HG02571 (cell line): ENCODE results near the gene ARHGAP22.
"Not testable (repeated sequence)": the region's sequence is repeated elsewhere in the genome, so short reads cannot be mapped to it uniquely, and the experiment has no call there.

Source experiments
- ATAC-seq: cut with Tn5 transposase; IDR thresholded peaks from one replicate; pipeline ENCODE4 v1.9.1; 2021; ENCODE audit warnings: mild to moderate bottlenecking, moderate library complexity; ENCODE audit not compliant: unreplicated experiment

The ARHGAP22 gene

DNA sequence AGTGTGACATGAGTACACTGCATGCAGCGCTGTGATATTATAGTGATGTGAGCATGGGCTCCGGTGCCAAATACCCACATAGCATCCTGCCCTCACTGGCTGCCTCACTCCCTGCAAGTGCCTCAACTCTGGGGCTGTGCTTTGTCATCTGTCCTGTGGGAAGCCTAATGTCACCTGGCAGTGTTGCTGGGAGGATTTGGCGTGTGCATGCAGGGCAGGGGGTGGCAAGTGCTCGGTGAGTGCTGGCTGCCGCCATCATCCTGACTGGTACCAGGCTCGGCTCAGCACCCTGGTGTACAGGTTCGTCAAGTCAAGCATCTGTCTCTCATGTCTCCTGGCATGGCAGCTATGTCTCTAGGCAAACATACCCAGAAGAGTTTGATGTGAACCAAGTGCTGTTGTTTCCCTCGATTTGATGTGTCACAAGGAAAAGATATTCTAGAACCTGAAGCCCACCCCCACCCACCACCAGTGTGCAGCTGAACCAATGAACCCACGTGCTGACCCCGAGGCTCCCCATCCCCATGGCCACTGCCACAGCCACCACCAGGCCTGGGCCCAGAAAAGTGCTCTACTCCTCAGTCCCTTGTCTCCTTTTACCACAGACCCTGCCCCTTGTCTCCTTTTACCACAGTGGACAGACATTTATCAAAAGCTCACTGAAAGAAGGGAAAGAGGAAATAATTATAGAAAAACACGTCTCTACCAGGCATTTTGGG, 162.6 kb downstream of the ARHGAP22 start:
- ATAC-seq = no peak

DNA sequence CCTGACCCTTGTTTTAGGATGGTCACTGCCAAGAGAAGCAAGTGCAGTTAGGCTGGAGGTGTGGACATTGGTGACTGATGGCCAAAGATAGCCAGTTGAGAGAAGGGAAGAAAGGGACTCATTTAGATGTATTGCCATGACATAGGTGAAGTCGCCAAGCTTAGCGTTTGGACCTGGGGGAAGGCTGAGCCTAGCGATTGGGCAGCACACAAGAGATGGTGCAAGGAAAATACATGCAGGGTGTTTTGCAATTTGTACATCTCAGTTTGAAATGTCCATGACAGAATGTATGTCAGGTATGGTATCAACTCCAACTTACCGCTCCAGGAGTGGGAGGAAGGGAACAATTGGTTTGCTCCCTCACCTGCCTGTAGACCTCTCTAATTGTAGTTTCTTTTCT, 164.1 kb downstream of the ARHGAP22 start:
- ATAC-seq = no peak

DNA sequence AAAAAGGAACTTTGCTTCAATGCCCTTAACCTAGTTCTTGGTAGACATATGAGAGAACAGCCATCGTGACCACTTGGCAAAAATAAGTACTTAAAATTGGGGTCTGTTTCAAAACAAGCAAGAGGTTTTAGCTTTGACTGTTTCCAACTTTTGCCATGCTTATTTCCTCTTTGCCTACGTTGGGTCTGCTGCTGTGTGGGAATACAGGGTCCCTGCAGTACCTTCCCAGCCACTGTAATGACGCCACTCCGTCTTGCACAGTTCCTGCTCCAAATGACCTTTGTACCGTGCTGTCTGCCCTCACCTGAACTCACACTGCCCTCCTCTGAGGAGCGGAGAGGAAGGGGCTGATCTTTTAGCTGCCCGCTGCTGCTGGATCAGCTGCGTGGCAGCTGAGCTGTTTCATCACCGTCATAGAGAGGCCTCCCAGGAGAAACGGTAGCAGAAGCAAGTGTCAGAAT, 165.3 kb downstream of the ARHGAP22 start:
- ATAC-seq = no peak

DNA sequence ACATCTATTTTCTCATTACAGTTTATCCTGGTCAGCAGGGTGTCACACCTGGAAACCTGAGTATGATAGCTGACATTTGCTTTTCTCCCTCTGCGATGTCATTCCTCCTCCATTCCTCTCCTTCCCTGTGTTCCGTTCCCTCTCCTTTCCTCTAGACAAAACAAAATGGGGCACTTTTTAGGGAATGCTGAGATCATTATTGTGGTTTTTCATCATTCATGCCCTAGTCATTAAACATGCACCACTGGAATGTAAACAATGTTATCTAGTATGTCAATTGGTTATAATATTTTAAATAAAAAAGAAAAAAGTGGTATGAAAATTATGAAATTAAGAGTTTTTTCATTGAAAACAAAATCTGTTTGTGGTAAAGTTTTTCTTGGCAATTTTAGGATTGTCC, 165.8 kb downstream of the ARHGAP22 start:
- ATAC-seq = no peak

DNA sequence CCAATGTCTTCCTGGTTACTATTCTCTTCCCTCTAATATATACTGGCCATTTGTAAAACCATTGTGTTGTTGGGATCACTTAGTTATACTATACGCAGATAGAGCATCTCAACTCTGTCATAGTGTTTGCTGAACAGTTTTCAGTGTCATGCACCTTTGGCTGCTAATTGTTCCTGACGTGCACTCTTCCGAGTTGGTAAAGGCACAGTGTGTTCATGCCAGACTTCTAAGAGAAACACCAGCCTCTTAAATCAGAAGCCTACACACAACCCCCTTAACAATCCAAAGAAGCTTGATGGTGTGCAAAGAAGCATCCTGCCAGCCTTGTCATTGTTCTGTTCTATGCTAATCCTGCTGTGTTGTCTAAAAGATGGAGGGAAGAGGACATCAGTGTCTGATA, 167.3 kb downstream of the ARHGAP22 start:
- no peak for ATAC-seq

DNA sequence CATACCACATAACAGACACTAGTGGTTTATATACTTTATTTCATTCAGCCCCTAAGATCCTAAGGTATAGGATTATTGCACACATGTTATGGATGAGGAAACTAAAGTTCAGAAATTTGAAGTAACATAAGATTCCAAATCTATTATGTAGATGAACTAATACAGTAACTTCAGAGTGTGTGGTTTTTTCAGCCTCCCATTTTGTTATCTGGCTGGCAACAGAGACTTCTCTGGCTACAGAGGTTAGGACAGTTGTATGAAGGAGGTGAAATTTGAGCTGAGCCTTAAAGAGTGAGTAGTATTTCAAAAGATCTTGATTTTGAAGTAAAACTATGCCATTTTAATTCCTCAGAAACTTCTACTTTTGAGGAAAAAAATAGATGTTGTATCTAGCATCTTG, 173.0 kb downstream of the ARHGAP22 start:
- no peak for ATAC-seq

DNA sequence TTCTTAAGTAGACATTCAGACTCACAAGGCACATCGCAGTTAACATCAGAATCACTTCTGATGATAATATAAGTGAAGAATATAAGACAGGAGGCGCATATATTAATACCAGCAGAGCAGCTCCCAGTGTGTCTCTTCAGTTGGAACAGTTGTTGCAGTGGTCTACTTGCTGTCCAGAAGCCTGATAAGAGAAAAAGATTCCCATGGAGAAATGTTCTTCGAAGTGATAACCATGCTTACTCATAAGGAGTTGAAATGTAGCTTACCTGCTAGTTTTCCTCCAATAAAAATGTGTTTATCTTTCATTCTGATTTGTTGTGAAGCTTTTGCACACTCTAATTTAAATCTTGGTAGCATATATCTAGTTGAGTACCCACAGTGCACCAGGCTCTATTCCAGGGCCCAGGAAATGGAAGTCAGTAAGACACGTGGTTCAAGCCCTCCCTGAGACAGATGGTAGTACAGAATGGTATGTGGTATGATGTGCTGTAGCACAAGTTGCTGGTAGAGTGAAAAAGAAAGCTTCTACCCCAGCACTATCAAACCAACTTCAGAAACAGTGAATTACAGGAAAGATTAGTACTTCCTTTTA, 174.4 kb downstream of the ARHGAP22 start:
- ATAC-seq = no peak

DNA sequence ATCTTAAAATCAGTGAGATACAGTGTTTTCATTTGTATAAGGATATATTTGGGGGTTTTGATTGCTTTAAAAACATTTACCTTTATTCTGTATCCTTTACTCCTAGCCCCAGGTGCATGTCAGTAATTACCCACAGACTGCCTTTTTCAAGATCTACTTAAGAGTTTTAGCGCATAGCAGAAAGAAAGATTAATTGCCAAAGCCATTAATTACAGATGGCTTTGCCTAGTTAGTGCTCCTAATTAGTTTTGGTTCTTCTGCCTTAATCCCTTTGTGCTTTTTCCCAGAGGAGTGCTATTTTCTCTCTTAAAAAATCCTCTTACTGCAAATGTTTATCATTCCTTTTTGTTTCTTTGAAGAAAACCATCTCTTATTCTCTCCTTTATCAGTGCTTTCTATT, 175.6 kb downstream of the ARHGAP22 start:
- no peak for ATAC-seq

DNA sequence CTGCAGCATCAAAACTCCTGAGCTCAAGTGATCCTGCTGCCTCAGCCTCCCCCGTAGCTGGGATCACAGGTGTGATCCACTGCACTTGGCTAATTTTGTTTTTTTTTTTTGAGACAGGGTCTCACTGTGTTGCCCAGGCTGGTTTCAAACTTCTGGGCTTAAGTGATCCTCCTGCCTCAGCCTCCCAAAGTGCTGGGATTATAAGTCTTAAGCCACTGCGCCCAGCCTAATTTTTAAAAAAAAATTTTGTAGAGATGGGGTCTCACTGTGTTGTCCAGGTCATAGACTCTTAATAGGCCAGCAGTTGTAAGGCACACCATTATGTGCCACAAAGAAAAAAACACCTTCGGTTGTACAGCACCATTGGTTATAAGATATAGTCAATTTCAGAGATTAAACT, 176.0 kb downstream of the ARHGAP22 start:
- ATAC-seq = no peak

DNA sequence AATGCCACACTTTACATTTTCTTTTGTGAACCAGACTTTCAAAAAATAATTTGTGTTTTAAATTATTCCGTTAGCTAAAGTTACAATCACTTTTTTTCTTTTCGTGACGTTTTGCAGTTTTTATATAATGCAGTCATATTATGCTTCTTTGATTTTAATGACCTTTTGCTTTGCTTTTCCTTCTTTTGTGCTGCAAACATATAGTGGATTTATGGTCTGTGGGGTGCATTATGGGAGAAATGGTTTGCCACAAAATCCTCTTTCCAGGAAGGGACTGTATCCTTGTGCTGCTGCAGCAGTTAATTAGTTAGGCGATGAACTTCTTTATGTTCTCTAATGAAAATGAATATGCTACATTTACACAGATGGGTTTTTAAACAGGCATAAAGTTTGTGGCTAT, 181.0 kb downstream of the ARHGAP22 start:
- no peak for ATAC-seq

DNA sequence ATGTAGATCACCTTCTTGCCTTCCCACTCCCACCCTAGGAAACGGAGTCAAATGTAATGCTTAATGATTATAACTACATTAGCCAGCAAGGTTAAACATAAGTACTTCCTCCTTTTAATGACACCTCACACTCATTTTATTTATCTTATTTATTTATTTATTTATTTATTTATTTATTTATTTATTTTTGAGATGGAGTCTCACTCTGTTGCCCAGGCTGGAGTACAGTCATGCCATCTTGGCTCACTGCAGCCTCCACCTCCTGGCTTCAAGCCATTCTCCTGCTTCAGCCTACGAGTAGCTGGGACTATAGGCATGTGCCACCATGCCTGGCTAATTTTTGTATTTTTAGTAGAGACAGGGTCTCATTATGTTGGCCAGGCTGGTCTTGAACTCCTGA, 183.0 kb downstream of the ARHGAP22 start:
- not testable (repeated sequence) for ATAC-seq

DNA sequence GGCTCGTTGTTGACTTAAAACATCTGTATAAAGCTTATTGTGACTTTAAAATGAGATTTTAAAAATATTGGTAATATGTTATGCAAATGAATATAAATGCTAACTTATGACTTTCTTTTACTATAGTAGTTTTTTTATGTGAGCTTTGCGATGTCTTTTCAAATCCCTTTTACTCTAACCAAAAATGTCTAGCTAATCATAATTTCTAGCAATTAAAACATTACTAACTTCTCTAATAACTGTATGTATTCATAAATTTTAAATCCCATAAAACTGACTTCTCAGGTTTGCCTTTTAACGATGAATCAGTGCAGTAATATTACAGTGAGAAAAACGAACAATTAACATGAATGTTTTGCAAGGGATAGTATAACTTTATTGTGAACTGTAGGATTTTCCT, 185.2 kb downstream of the ARHGAP22 start:
- ATAC-seq = no peak

DNA sequence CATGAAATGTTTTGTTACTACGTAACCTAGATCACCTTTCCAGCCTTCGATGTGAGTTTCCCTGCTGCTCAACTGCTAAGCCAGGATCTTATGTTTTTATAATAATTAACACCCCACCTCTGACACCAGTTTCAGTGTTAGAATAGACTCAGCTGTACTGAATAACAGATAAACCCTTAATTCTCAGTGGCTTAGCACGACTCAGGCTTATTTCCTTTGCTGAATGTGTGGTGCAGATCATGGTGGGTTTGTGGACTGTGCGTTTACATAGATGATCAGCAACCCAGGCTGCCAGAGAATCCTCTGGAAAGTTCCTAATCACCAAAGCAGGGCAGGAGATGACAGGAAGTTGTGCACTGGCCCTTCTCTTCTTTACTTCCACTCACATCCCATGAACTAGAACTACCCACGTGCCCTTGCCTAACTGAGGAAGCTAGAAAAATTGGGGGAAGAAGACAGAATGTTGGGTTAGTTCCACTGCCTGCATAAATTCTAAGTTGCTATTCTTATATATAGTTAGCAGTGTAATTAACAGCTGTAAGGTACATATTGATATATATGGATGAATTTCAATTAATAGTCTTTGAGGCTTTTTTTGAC, 186.6 kb downstream of the ARHGAP22 start:
- ATAC-seq = no peak

DNA sequence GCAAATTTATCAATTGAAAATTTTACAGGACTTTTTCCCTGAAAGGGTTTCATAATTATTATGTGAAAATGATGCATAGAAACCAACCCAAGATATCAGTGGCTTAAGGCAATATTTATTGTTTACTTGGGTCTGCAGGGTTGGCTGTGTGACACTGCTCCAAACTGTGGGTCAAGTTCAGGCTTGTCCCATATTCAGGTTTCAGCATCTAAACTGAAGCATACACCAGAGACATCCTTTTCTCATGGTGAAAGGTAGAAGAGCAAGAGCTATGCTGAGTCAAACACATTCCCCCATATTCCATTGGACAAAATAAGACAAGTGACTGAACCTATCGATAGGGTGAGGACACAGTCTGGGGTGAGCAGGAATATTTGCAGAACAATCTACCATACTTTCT, 187.5 kb downstream of the ARHGAP22 start:
- no peak for ATAC-seq

DNA sequence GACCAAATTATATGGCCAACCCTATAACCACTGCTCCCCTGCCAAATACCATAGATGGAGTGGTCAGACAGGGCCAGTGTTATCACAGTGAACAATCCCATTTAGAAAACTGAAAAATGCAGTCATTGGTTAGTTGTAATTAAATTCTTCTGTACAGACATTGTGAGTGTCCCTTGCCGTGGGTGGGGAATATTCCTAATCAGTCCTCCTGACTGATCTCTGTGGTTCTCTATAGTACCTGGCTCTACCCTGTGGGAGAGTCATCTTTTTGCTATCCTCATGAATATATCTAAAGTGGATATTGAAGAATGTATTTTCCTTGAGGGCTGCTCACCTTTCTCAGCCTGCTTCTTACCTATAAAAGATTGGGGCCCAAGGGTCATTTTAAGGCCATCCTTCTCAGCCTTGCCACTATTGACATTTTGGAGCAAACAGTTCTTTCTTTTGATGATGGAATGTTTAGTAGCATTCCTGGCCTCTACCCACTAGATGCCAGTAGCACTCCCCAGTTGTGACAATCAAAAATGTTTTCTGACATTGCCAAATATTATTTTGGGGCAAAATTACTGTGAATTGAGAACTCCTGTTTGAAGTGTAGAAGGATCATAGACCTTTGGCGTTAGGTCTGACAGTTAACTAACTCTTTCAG, 188.2 kb downstream of the ARHGAP22 start:
- ATAC-seq = no peak

DNA sequence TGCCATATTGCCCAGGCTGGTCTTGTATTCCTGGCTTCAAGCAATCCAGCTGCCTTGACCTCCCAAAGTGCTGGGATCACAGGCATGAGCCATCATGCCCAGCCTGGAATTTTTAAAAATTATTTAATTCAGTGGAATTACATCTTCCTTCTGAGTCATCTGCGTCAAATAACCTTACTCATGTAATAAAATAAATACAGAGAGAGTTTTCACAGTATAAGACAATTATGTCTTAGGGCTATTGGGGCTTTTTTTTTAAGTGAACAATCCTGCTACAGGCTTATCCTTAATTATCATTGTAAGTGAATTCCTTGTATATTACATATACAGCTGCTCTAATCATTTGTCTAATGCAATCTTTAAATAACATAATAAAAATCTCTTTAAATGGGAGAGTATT, 190.1 kb downstream of the ARHGAP22 start:
- no peak for ATAC-seq

DNA sequence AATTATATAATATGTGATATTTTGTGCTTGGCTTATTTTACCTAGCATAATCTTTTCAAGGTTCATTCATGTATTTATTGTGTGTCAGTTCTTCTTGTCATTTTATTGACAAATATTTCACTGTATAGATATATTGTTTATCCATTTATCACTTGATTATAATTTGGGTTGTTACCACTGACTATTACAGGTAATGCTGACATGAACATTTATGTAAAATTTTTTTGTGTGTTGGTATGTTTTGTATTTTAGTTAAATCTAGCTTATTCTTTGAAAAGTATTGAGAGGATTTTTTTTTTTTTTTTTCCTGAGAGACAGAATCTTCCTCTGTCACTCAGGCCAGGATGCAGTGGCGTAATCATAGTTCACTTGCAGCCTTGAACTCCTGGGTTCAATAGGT, 190.7 kb downstream of the ARHGAP22 start:
- no peak for ATAC-seq

DNA sequence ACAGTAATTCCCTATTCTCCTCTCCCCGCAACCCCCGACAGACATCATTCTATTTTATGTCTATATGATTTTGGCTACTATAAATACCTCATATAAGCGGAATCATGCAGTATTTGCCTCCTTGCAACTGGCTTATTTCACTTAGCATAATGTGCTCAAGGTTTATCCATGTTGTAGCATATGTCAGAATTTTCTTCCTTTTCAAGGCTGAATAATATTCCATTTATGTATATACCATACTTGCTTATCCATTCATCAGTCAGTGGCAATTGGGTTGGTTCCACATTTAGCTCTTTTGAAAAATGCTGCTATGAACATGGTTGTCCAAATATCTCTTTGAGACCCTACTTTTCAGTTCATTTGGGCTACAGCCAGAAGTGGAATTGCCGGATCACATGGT, 191.9 kb downstream of the ARHGAP22 start:
- ATAC-seq = no peak

DNA sequence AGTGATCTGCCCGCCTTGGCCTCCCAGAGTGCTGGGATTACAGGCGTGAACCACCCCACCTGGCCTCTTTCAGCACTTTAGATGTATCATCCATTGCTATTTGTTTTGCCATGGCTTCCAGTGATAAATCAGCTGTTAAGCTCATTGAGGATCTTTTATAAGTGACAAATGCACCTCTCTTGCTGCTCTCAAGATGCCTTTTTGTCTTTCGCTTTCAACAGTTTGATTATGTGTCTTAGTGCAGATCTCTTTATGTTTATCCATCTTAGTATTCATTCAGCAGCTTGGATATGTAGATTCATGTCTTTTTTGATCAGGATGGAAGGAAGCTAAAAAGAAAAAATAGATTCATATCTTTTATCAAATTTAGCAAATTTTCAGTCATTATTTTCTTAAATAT, 192.8 kb downstream of the ARHGAP22 start:
- ATAC-seq = no peak

DNA sequence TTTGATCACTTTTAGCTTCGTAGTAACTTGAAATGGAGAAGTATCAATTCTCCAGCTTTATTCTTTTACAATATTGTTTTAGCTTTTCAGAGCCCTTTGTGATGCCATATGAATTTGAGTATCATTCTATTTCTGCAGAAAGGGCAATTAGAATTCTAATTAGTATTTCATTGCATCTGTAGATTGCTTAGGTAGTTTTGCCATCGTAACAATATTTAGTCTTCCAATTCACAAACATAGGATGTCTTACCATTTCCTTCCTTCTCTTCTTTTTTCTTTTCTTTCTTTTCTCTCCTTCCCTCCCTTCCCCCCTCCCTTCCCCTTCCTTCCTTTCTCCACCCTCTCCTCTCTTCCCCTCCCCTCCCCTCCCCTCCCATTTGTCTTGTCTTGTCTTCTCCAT, 193.4 kb downstream of the ARHGAP22 start:
- no peak for ATAC-seq

DNA sequence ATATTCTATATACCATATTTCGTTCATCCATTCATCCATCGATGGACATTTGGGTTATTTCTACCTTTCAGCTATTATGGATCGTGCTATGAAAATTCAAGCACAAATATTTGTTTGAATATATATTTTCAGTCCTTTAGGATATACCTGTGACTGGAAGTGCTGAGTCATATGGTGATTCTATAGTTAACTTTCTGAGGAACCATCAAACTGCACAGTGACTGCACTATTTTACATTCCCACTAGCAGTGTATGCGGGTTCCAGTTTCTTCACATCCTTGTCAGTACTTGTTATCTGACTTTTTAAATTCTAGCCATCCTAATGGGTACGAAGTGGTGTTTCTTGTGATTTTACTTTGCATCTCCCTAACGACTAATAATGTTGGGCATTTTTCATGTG, 194.4 kb downstream of the ARHGAP22 start:
- no peak for ATAC-seq

DNA sequence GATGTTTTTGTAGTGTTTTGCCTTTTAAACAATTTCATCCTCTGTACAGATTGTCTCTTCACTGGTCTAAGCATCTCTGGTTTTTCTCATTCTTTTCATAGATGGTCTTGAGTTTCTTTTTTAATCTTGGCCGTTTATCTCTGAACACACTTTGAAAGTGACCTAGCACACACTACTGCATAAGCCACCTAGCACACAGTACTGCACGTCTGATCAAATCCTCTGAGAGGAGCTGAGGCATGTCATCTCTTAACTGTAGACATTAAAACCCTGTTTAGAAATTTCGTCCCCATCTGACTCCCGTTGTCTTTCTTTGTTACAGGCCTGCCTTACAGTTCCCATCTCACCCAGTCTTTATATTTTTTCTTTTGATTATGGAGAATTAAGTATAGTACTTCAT, 198.2 kb downstream of the ARHGAP22 start:
- no peak for ATAC-seq
